GM06990 (cell line): ENCODE measurements around the gene TECPR2.

Experiments
- DNase-seq: peaks from one replicate; pipeline ENCODE4 v3.0.0-alpha.2; 2011; ENCODE audit not compliant: insufficient read length; ENCODE audit errors: extremely low read depth
- H3K27me3 ChIP-seq: replicated peaks from 2 replicates; pipeline ENCODE4 v1.6.0; 2011; ENCODE audit warnings: low read length; ENCODE audit not compliant: control insufficient read depth, insufficient read depth
- H3K36me3 ChIP-seq: 2 replicates; pipeline ENCODE4 v1.5.1; 2011; ENCODE audit warnings: low read length; ENCODE audit not compliant: control insufficient read depth, insufficient read depth
- H3K4me3 ChIP-seq: replicated peaks from 2 replicates; pipeline ENCODE4 v1.5.1; 2011; ENCODE audit warnings: low read depth, mild to moderate bottlenecking, control low read depth, low read length
- TF ChIP-seq, protein P1 (sequence below): IDR thresholded peaks from 2 replicates; pipeline ENCODE4 v1.5.1; 2011; ENCODE audit warnings: low read length, control low read depth, mild to moderate bottlenecking, inconsistent platforms; ENCODE audit not compliant: insufficient read depth, poor library complexity, severe bottlenecking

The TECPR2 gene

DNA sequence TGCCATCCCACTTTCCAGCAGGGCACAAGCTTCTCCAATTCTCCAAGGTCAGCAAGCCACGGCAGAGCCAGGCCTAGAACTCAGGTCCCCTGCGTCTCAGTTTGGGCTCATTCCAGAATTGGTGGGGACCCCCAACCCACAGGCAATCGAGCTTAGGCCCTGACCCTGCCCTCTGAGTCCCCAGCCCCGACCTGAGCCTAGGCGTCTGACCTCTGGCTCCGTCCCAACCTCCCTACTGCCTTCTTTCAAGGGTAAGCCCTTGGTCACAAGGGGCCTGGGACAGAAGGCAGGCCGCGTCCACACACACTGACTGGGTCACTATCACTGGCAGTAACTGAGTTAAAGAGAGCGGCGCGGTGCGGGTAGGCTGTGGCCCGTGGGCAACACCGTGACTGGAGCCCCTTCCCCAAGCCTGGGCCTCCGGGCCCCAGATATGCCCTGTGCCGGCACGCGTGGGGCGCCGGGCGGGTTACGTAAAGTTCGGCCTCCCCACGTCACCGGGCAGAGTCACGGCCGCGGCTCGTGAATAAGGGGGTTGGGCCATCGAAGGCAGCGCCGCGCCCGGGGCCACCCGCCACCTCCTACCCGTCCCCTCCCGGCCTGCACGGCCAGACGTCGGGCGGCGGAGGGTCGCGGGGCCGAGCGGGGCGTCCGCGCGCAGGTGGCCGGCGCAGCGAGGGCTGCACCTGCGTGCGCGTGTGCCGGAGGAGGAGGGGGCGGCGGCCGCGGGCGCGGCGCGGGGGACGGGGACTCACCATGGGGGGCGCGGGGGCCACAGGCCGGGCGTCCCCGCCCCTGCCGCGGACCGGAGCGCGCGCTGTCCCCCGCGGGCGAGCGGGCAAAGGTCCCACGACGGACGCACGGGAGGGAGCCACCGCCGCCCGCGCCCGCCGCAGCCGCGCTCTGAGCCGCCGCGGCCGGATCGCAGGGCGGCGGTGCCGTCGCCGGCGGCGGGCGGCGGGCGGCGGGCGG, 146.3 kb downstream of the TECPR2 start:
- no peaks in the 10 kb centered on the region for H3K27me3 ChIP-seq
- peak overlapping the region; percentile 60 for H3K4me3 ChIP-seq
- TF ChIP-seq, protein P1, sequence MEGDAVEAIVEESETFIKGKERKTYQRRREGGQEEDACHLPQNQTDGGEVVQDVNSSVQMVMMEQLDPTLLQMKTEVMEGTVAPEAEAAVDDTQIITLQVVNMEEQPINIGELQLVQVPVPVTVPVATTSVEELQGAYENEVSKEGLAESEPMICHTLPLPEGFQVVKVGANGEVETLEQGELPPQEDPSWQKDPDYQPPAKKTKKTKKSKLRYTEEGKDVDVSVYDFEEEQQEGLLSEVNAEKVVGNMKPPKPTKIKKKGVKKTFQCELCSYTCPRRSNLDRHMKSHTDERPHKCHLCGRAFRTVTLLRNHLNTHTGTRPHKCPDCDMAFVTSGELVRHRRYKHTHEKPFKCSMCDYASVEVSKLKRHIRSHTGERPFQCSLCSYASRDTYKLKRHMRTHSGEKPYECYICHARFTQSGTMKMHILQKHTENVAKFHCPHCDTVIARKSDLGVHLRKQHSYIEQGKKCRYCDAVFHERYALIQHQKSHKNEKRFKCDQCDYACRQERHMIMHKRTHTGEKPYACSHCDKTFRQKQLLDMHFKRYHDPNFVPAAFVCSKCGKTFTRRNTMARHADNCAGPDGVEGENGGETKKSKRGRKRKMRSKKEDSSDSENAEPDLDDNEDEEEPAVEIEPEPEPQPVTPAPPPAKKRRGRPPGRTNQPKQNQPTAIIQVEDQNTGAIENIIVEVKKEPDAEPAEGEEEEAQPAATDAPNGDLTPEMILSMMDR: no peak
- H3K36me3 ChIP-seq: no peaks in the 10 kb centered on the region; the same call in 1 of the 2 replicates
- no peak for DNase-seq

- H3K27me3 ChIP-seq: no peaks in the 10 kb centered on the region
- TF ChIP-seq, protein P1: no peak
- H3K4me3 ChIP-seq: peak within 1 kb of the TSS; percentile 63
These were observed 147.2 kb downstream of the TECPR2 start, which contains the start of gene ANKRD9 for GRCh38 chr14:102509746-102510615. TSS of gene ANKRD9 (minus strand) at chr14:102509776. CDS start at chr14:102507889, 1,887 bp downstream.

GRCh38 chr14:102510616-102511520, 148.1 kb downstream of the TECPR2 start:
- H3K36me3 ChIP-seq: no peaks in the 10 kb centered on the region; the same call in 1 of the 2 replicates
- DNase-seq: peak; percentile 52
- TF ChIP-seq, protein P1: no peak
- H3K27me3 ChIP-seq: no peaks in the 10 kb centered on the region
- peak overlapping the region; percentile 63 for H3K4me3 ChIP-seq

More at GRCh38 chr14:102509746-102510615, 147.2 kb downstream of the TECPR2 start, which contains the start of gene ANKRD9:
- DNase-seq: peak; percentile 93
- no peaks in the 10 kb centered on the region; the same call in 1 of the 2 replicates for H3K36me3 ChIP-seq

DNA sequence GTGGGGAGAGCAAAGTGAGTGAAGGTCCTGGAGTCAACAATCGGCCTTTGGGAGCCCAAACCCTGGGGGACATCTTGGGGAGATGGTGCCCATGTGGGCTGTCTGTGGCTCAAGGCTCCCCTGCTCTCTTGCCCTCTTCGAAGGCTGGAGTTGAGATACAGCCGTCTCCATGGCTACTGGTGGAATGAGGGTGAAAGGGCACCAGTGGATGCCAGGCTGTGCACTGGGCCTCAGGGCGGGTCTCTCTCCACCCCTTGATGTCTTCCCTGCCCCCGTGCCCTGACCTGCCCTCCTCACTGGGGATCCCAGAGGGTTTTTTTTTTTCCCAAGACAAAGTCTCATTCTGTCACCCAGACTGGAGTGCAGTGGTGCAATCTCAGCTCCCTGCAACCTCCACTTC, 148.8 kb downstream of the TECPR2 start:
- H3K36me3 ChIP-seq: no peaks in the 10 kb centered on the region
- no peak overlapping the region for H3K4me3 ChIP-seq
- no peak for DNase-seq
- no peaks in the 10 kb centered on the region for H3K27me3 ChIP-seq
- TF ChIP-seq, protein P1: no peak

- no peak overlapping the region for H3K4me3 ChIP-seq
- no peaks in the 10 kb centered on the region for H3K36me3 ChIP-seq
- TF ChIP-seq, protein P1: no peak
These were observed 150.1 kb downstream of the TECPR2 start for GRCh38 chr14:102512793-102513300.

More at GRCh38 chr14:102512793-102513300, 150.1 kb downstream of the TECPR2 start:
- DNase-seq: no peak
- no peaks in the 10 kb centered on the region for H3K27me3 ChIP-seq
